ENCODE data around the gene TTLL3. TPM values are rescaled to one million over a fixed set of nuclear protein-coding genes. Genes with fewer than 3 reads are reported as not detected.

Gene TTLL3
- polyA plus RNA-seq, 1 of the 3 experiments (the other 2 are of a cell fraction), result 41.6 TPM

DNA sequence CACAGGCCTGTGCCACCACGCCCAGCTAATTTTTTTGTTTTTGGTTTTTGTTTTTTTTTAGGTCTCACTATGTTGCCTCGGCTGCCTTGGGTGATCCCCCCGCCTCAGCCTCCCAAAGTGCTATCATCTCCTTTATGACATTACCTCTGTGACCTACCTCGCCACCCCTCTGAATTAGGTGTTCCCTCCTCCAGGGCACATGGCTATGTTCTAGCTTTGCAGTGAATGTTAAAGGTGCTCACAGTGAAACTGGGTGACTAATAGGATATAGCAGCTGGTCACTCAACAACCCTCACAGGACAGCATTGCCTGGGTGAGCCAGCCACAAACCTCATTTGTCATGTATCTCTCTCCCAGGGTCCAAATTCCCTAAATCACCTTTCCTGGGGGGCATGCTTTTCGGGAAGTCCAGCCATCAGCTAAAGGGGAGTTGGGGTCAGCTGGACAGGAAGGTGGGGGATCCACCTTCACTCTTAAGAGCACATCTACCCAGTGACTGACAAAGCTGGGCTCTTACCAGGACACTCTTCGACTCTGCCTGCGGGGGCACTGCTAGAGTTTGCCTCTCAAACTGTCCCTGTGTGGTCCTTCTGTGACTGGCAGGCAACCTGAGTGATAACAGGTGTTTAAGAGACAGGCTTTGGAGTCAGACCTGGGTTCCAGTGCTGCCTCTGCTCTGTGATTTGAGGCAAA lies 1.6 kb upstream of the TTLL3 start:
- H3K4me1 ChIP-seq (ENCODE audit: control insufficient read depth in 1 of 2, insufficient read depth in 2 of 2, low read depth in 1 of 2, low read length in 1 of 2), result peaks cover 3 to 20% of the 10 kb centered on the region in 2 experiments; a peak in 1 of 4 replicates
- H3K79me2 ChIP-seq (ENCODE audit: insufficient read depth), result 0 out of 2 replicates have a peak, but pooled peaks cover 6% of the 10 kb centered on the region
- peaks cover 42% of the 10 kb centered on the region for H3F3A ChIP-seq (replicated peaks; ENCODE audit: insufficient read depth)
- no peak overlapping the region for H2AFZ ChIP-seq (ENCODE audit: low read depth)
- WGBS (ENCODE audit: low lambda C conversion rate), result 88% methylated on average over 5 of the region's 7 CpGs
- H3K27me3 ChIP-seq (ENCODE audit: insufficient read depth), result no peaks in the 10 kb centered on the region
- no peaks in the 10 kb centered on the region for H3K9me3 ChIP-seq
- DNase-seq, result peak; percentile 72
- no peak overlapping the region for H3K4me3 ChIP-seq (ENCODE audit: low read depth in 2 of 2, low read length in 1 of 2)
- no peaks in the 10 kb centered on the region for H3K9me2 ChIP-seq
- no peaks in the 10 kb centered on the region for H4K20me1 ChIP-seq (ENCODE audit: insufficient read depth)
- POLR2A ChIA-PET, result interaction anchor here (1.0 kb wide), 1 partner anchor 16 kb away, joined by 3 read pairs; the partner anchor contains the start of gene TADA3
- H3K9ac ChIP-seq, result no peak overlapping the region
- CTCF ChIA-PET, result interaction anchor here (0.8 to 1.7 kb wide), 7 partner anchors 7 to 76 kb away, joined by 3 to 4 read pairs (median 3); partner anchors contain the start of gene ARPC4
- H3K4me2 ChIP-seq, result no peak overlapping the region
- peaks cover 33 to 46% of the 10 kb centered on the region in 2 experiments for H3K36me3 ChIP-seq (replicated peaks in 1 of 2; ENCODE audit: control insufficient read depth in 1 of 2, insufficient read depth in 2 of 2, low read length in 1 of 2)
- peak overlapping the region; percentile 76 to 85 for H3K27ac ChIP-seq (ENCODE audit: low read depth in 2 of 2, low read length in 1 of 2)
- TF ChIP-seq GABPA (IDR thresholded peaks at IDR 0.05; ENCODE audit: low read depth) (no peak), NFIC (IDR thresholded peaks at IDR 0.05; ENCODE audit: borderline replicate concordance) (no peak), EP300 (IDR thresholded peaks at IDR 0.05; ENCODE audit: borderline replicate concordance in 1 of 2, low read depth in 1 of 2, low read length in 1 of 2) (no peak), TEAD4 (IDR thresholded peaks at IDR 0.05; ENCODE audit: borderline replicate concordance, insufficient read depth) (no peak), CHD2 (IDR thresholded peaks at IDR 0.05; ENCODE audit: low read length, partially characterized antibody) (no peak), JUND (IDR thresholded peaks at IDR 0.05) (no peak), NRF1 (IDR thresholded peaks at IDR 0.05; ENCODE audit: low read depth, low read length) (no peak), EZH2phosphoT487 (IDR thresholded peaks at IDR 0.05; ENCODE audit: borderline replicate concordance, low read depth) (no peak), ELF1 (IDR thresholded peaks at IDR 0.05) (no peak), RXRA (IDR thresholded peaks at IDR 0.05; ENCODE audit: borderline replicate concordance, low read depth) (no peak), SMC3 (IDR thresholded peaks at IDR 0.05; ENCODE audit: low read depth, low read length) (no peak), FOXJ3 (CRISPR knock-in tag; IDR thresholded peaks at IDR 0.05) (no peak), GATA2 (CRISPR knock-in tag; IDR thresholded peaks at IDR 0.05) (no peak), RCOR1 (IDR thresholded peaks at IDR 0.05; ENCODE audit: low read length) (no peak), SIN3A (IDR thresholded peaks at IDR 0.05; ENCODE audit: borderline replicate concordance, low read depth, low read length) (no peak), FOXM1 (IDR thresholded peaks at IDR 0.05; ENCODE audit: low read depth) (no peak), TAF1 (IDR thresholded peaks at IDR 0.05; ENCODE audit: borderline replicate concordance, low read depth, low read length) (no peak), TCF12 (IDR thresholded peaks at IDR 0.05) (peak; percentile 10; the same call in 1 of the 2 replicates), RFX5 (IDR thresholded peaks at IDR 0.05; ENCODE audit: low read length) (no peak), RAD21 (IDR thresholded peaks at IDR 0.05; ENCODE audit: low read length) (peak; percentile 19; the same call in 1 of the 2 replicates), POLR2AphosphoS5 (IDR thresholded peaks at IDR 0.05; ENCODE audit: low read depth, low read length) (peak; percentile 5; the same call in 1 of the 2 replicates)
- TF ChIP-seq, protein P1, sequence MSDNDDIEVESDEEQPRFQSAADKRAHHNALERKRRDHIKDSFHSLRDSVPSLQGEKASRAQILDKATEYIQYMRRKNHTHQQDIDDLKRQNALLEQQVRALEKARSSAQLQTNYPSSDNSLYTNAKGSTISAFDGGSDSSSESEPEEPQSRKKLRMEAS (IDR thresholded peaks at IDR 0.05; ENCODE audit: low read depth), result no peak
- TF ChIP-seq, protein P2, sequence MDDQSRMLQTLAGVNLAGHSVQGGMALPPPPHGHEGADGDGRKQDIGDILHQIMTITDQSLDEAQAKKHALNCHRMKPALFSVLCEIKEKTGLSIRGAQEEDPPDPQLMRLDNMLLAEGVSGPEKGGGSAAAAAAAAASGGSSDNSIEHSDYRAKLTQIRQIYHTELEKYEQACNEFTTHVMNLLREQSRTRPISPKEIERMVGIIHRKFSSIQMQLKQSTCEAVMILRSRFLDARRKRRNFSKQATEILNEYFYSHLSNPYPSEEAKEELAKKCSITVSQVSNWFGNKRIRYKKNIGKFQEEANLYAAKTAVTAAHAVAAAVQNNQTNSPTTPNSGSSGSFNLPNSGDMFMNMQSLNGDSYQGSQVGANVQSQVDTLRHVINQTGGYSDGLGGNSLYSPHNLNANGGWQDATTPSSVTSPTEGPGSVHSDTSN (IDR thresholded peaks at IDR 0.05), result 0 out of 2 replicates have a peak, but pooled peaks have one; percentile 19
- TF ChIP-seq, protein P3, sequence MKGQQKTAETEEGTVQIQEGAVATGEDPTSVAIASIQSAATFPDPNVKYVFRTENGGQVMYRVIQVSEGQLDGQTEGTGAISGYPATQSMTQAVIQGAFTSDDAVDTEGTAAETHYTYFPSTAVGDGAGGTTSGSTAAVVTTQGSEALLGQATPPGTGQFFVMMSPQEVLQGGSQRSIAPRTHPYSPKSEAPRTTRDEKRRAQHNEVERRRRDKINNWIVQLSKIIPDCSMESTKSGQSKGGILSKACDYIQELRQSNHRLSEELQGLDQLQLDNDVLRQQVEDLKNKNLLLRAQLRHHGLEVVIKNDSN (IDR thresholded peaks at IDR 0.05; ENCODE audit: borderline replicate concordance, low read depth), result no peak
- TF ChIP-seq, protein P4, sequence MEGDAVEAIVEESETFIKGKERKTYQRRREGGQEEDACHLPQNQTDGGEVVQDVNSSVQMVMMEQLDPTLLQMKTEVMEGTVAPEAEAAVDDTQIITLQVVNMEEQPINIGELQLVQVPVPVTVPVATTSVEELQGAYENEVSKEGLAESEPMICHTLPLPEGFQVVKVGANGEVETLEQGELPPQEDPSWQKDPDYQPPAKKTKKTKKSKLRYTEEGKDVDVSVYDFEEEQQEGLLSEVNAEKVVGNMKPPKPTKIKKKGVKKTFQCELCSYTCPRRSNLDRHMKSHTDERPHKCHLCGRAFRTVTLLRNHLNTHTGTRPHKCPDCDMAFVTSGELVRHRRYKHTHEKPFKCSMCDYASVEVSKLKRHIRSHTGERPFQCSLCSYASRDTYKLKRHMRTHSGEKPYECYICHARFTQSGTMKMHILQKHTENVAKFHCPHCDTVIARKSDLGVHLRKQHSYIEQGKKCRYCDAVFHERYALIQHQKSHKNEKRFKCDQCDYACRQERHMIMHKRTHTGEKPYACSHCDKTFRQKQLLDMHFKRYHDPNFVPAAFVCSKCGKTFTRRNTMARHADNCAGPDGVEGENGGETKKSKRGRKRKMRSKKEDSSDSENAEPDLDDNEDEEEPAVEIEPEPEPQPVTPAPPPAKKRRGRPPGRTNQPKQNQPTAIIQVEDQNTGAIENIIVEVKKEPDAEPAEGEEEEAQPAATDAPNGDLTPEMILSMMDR (IDR thresholded peaks at IDR 0.05), result peak; percentile 46
- TF ChIP-seq, protein P5, sequence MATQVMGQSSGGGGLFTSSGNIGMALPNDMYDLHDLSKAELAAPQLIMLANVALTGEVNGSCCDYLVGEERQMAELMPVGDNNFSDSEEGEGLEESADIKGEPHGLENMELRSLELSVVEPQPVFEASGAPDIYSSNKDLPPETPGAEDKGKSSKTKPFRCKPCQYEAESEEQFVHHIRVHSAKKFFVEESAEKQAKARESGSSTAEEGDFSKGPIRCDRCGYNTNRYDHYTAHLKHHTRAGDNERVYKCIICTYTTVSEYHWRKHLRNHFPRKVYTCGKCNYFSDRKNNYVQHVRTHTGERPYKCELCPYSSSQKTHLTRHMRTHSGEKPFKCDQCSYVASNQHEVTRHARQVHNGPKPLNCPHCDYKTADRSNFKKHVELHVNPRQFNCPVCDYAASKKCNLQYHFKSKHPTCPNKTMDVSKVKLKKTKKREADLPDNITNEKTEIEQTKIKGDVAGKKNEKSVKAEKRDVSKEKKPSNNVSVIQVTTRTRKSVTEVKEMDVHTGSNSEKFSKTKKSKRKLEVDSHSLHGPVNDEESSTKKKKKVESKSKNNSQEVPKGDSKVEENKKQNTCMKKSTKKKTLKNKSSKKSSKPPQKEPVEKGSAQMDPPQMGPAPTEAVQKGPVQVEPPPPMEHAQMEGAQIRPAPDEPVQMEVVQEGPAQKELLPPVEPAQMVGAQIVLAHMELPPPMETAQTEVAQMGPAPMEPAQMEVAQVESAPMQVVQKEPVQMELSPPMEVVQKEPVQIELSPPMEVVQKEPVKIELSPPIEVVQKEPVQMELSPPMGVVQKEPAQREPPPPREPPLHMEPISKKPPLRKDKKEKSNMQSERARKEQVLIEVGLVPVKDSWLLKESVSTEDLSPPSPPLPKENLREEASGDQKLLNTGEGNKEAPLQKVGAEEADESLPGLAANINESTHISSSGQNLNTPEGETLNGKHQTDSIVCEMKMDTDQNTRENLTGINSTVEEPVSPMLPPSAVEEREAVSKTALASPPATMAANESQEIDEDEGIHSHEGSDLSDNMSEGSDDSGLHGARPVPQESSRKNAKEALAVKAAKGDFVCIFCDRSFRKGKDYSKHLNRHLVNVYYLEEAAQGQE (IDR thresholded peaks at IDR 0.05; ENCODE audit: low read depth, low read length), result no peak
